SW 1271 (cell line): ENCODE data around the gene USPL1.
A peak's percentile ranks its signal among the peaks of the same experiment; 100 is the strongest.
"Not testable (repeated sequence)": the region's sequence is repeated elsewhere in the genome, so short reads cannot be mapped to it uniquely, and the experiment has no call there.

Experiments
- DNase-seq, 2 experiments: peaks; one replicate each; lab custom pipeline; 2025; lab: John Stamatoyannopoulos, UW

Gene USPL1

GRCh38 chr13:30617315-30618185 is at the start of gene USPL1:
USPL1 (plus strand) TSS chr13:30617920; CDS start chr13:30621141, 3,221 bp downstream.
- DNase-seq, result peak; percentile 97 to 98

GRCh38 chr13:30569901-30570576 is 47.7 kb upstream of the USPL1 start:
- DNase-seq, result peak; percentile 56 to 63

GRCh38 chr13:30570691-30571090 is 47.0 kb upstream of the USPL1 start:
- DNase-seq, result no peak

- DNase-seq, result peak; percentile 32 to 73
Observed at GRCh38 chr13:30572859-30573275, 44.9 kb upstream of the USPL1 start.

GRCh38 chr13:30576528-30576927 is 41.2 kb upstream of the USPL1 start:
- no peak for DNase-seq

- peak; percentile 14 to 69 for DNase-seq
Observed at GRCh38 chr13:30577401-30577852, 40.3 kb upstream of the USPL1 start.

GRCh38 chr13:30580852-30581502 is 36.7 kb upstream of the USPL1 start:
- no peak for DNase-seq

- peak in 1 of 2 experiments; percentile 16 for DNase-seq
Observed at GRCh38 chr13:30581582-30581981, 36.1 kb upstream of the USPL1 start.

GRCh38 chr13:30584051-30584731 is 33.5 kb upstream of the USPL1 start:
- no peak for DNase-seq

- no peak for DNase-seq
Observed at GRCh38 chr13:30585748-30586262, 31.9 kb upstream of the USPL1 start.

- no peak for DNase-seq
Observed at GRCh38 chr13:30587231-30587630, 30.5 kb upstream of the USPL1 start.

GRCh38 chr13:30587739-30588138 is 30.0 kb upstream of the USPL1 start:
- DNase-seq, result no peak

- no peak for DNase-seq
Observed at GRCh38 chr13:30593001-30593400, 24.7 kb upstream of the USPL1 start.

GRCh38 chr13:30600496-30600895 is 17.2 kb upstream of the USPL1 start:
- no peak for DNase-seq

- no peak for DNase-seq
Observed at GRCh38 chr13:30601836-30602235, 15.9 kb upstream of the USPL1 start.

GRCh38 chr13:30605052-30605451 is 12.7 kb upstream of the USPL1 start:
- no peak for DNase-seq

- not testable (repeated sequence) for DNase-seq
Observed at GRCh38 chr13:30607186-30607585, 10.5 kb upstream of the USPL1 start.

GRCh38 chr13:30607908-30608307 is 9.8 kb upstream of the USPL1 start:
- DNase-seq, result no peak

- DNase-seq, result no peak
Observed at GRCh38 chr13:30608364-30608763, 9.4 kb upstream of the USPL1 start.

GRCh38 chr13:30610311-30610710 is 7.4 kb upstream of the USPL1 start:
- DNase-seq, result no peak

- no peak for DNase-seq
Observed at GRCh38 chr13:30615481-30615865, 2.2 kb upstream of the USPL1 start.
